Caco-2 (cell line): ENCODE results near the gene DNAJC10. TPM values are rescaled to one million over a fixed set of nuclear protein-coding genes. Genes with fewer than 3 reads are reported as not detected.

Experiments used
- BruUV-seq: library from RNA; stranded (reverse); fragments of 400-500 nt; replicated peaks from 2 replicates; lab custom pipeline; 2021; lab: Mats Ljungman, UMichigan
- CTCF ChIA-PET: fragments of 300-600 bp; sonication (Branson Sonifier 250); formaldehyde crosslinking; loops from one replicate; lab custom pipeline; 2022; ENCODE audit warnings: antibody characterized with exemption; lab: Charles Lee
- POLR2A ChIA-PET: fragments of 300-600 bp; sonication (Branson Sonifier 250); formaldehyde crosslinking; loops from one replicate; lab custom pipeline; 2022; ENCODE audit warnings: antibody characterized with exemption; lab: Charles Lee
- DNase-seq, 2 experiments: peaks; one replicate each; pipeline versions ENCODE4 v3.0.0 to v3.0.0-alpha.2; 2020 to 2022
- H3K27me3 ChIP-seq: replicated peaks from 2 replicates; pipeline ENCODE4 v1.6.0; 2011; ENCODE audit warnings: low read length; ENCODE audit not compliant: control insufficient read depth, insufficient read depth
- H3K36me3 ChIP-seq: 2 replicates; pipeline ENCODE4 v1.5.1; 2011; ENCODE audit warnings: low read length; ENCODE audit not compliant: control insufficient read depth, insufficient read depth
- H3K4me1 ChIP-seq: fragments of 250-450 bp; sonication (Bioruptor Pico); 2 replicates; pipeline ENCODE4 v1.5.1; 2020; ENCODE audit warnings: mild to moderate bottlenecking
- H3K4me3 ChIP-seq: 2 replicates; pipeline ENCODE4 v1.5.1; 2011; ENCODE audit warnings: low read depth, mild to moderate bottlenecking, control low read depth, low read length
- H3K9me3 ChIP-seq: fragments of 250-450 bp; sonication (Bioruptor Pico); 2 replicates; pipeline ENCODE4 v1.5.1; 2020; ENCODE audit warnings: mild to moderate bottlenecking, moderate library complexity
- H3K27ac Mint-ChIP-seq: one replicate; pipeline ENCODE4 v1.8.0; 2022; ENCODE audit warnings: mixed read lengths; ENCODE audit not compliant: unreplicated experiment
- H3K27me3 Mint-ChIP-seq: one replicate; pipeline ENCODE4 v1.8.0; 2022; ENCODE audit warnings: mixed read lengths; ENCODE audit not compliant: insufficient read depth, unreplicated experiment
- H3K36me3 Mint-ChIP-seq: one replicate; pipeline ENCODE4 v1.8.0; 2022; ENCODE audit warnings: mild to moderate bottlenecking, mixed read lengths; ENCODE audit not compliant: insufficient read depth, unreplicated experiment
- H3K4me1 Mint-ChIP-seq: one replicate; pipeline ENCODE4 v1.8.0; 2022; ENCODE audit warnings: low read depth, mixed read lengths; ENCODE audit not compliant: unreplicated experiment
- H3K4me3 Mint-ChIP-seq: one replicate; pipeline ENCODE4 v1.8.0; 2022; ENCODE audit warnings: mild to moderate bottlenecking, moderate library complexity, mixed read lengths; ENCODE audit not compliant: unreplicated experiment
- H3K9me3 Mint-ChIP-seq: one replicate; pipeline ENCODE4 v1.8.0; 2022; ENCODE audit warnings: mixed read lengths; ENCODE audit not compliant: unreplicated experiment
- intact Hi-C: fragments of 100-400 bp; cut with micrococcal nuclease; formaldehyde crosslinking; loops from one replicate; pipeline ENCODE4 v1.10.0; 2022; ENCODE audit not compliant: unreplicated experiment
- total RNA-seq: library from RNA; stranded (reverse); gene quantifications from 2 replicates; pipeline ENCODE4 v1.2.3, GENCODE V29; 2022
- TF ChIP-seq, protein P1 (sequence below), 2 experiments: fragments of 200-600 bp in 1 of 2; IDR thresholded peaks; 1 replicate in 1 of 2; 2 replicates in 1 of 2; pipeline versions ENCODE4 v1.5.1 to v1.8.0; 2011 to 2022; ENCODE audit warnings: antibody characterized with exemption in 1 of 2, control low read depth in 1 of 2, inconsistent platforms in 1 of 2, low read depth in 1 of 2, low read length in 1 of 2, mild to moderate bottlenecking in 1 of 2, moderate library complexity in 1 of 2; ENCODE audit not compliant: insufficient read depth in 1 of 2, severe bottlenecking in 1 of 2, unreplicated experiment in 1 of 2

Gene DNAJC10
- total RNA-seq, 1 experiment from 2014 or later = 109 TPM

DNA sequence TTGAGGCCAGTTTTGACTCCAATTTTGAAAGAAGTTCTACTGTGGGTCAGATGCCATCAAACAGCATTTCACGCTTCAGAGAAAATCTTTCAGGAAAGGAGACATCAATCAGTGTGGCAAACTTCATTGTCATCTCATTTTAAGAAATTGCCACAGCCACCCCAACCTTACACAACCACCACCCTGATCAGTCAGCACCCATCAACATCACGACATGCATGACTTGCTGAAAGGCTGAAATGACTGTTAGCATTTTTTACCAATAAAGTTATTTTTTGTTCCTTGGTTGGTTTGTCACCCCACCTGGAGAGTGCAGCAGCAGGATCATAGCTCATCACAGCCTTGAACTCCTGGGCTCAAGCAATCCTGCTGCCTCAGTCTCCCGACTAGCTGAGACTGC lies 10.4 kb downstream of the DNAJC10 start:
- TF ChIP-seq, protein P1, sequence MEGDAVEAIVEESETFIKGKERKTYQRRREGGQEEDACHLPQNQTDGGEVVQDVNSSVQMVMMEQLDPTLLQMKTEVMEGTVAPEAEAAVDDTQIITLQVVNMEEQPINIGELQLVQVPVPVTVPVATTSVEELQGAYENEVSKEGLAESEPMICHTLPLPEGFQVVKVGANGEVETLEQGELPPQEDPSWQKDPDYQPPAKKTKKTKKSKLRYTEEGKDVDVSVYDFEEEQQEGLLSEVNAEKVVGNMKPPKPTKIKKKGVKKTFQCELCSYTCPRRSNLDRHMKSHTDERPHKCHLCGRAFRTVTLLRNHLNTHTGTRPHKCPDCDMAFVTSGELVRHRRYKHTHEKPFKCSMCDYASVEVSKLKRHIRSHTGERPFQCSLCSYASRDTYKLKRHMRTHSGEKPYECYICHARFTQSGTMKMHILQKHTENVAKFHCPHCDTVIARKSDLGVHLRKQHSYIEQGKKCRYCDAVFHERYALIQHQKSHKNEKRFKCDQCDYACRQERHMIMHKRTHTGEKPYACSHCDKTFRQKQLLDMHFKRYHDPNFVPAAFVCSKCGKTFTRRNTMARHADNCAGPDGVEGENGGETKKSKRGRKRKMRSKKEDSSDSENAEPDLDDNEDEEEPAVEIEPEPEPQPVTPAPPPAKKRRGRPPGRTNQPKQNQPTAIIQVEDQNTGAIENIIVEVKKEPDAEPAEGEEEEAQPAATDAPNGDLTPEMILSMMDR (IDR thresholded peaks at IDR 0.05; ENCODE audit: insufficient read depth in 1 of 2, low read depth in 1 of 2, low read length in 1 of 2, severe bottlenecking in 1 of 2, unreplicated experiment in 1 of 2) = no peak
- no peaks in the 10 kb centered on the region for H3K4me1 ChIP-seq
- H3K27me3 ChIP-seq = no peaks in the 10 kb centered on the region
- intact Hi-C loops = no loop called here
- no peaks in the 10 kb centered on the region for H3K36me3 ChIP-seq
- no peak for DNase-seq
- Mint-ChIP-seq H3K27ac (no peak overlapping the region), H3K4me3 (no peak overlapping the region), H3K36me3 (peaks cover 11% of the 10 kb centered on the region), H3K4me1 (no peaks in the 10 kb centered on the region), H3K9me3 (no peaks in the 10 kb centered on the region), H3K27me3 (no peaks in the 10 kb centered on the region)
- ChIA-PET POLR2A (no interaction called here), CTCF (no interaction called here)
- H3K9me3 ChIP-seq = no peaks in the 10 kb centered on the region
- no TSS peak for BruUV-seq
- H3K4me3 ChIP-seq = no peak overlapping the region

DNA sequence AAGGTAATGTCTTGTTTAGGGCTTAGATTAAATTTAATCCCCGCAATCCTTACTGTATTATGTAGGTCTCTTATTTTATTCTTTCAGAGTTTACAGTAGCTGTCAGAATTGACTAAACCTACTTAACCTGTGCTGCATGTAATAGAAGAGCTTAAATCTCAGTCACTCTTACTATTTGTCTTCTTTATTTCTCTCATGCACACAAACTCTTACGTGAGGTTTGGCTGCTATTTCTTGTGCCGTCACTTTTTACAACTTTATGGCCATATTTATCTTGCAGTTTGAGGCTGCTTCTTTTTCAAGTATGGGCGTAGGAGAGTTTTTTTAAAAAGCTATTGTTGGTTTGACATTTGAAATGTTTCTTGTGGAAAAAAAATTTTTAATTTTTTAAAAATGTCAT lies 12.0 kb downstream of the DNAJC10 start:
- BruUV-seq = no TSS peak
- no peak for DNase-seq
- H3K9me3 Mint-ChIP-seq = no peaks in the 10 kb centered on the region
- TF ChIP-seq, protein P1 (IDR thresholded peaks at IDR 0.05; ENCODE audit: insufficient read depth in 1 of 2, low read depth in 1 of 2, low read length in 1 of 2, severe bottlenecking in 1 of 2, unreplicated experiment in 1 of 2) = no peak
- Histone ChIP-seq H3K9me3 (no peaks in the 10 kb centered on the region), H3K27me3 (no peaks in the 10 kb centered on the region), H3K4me3 (no peak overlapping the region), H3K36me3 (no peaks in the 10 kb centered on the region), H3K4me1 (no peaks in the 10 kb centered on the region)
- intact Hi-C loops = no loop called here
- no peak overlapping the region for H3K27ac Mint-ChIP-seq
- CTCF ChIA-PET = no interaction called here
- no peak overlapping the region for H3K4me3 Mint-ChIP-seq
- peaks cover 11% of the 10 kb centered on the region for H3K36me3 Mint-ChIP-seq
- POLR2A ChIA-PET = no interaction called here
- H3K4me1 Mint-ChIP-seq = no peaks in the 10 kb centered on the region
- H3K27me3 Mint-ChIP-seq = no peaks in the 10 kb centered on the region

DNA sequence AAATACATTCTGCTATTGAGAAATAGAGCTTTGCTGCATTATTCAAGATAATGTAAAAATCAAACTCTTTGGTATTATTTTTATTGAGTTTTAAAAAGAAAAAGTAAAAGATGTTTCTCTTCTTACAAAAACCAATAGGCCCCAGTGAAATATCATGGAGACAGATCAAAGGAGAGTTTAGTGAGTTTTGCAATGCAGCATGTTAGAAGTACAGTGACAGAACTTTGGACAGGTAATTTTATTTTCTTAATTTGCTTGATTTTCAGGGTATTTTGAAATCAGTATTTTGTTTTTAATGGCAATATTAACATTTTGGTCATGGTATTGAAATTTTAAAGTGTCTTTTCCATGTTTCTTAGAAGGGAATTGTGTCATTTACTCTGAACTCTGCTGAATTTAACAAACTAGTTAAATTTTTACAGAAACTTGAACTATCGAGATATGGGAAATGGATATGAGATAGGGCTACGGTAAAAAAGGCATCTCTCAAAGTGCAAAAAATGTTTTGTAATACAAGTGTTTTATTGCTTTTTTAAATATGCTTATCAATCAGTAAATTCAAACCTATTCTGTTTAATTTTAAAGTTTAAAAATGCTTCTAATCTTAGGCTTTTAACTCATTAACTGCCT lies 13.8 kb downstream of the DNAJC10 start:
- no peak for DNase-seq
- Histone ChIP-seq H3K4me3 (no peak overlapping the region), H3K9me3 (no peaks in the 10 kb centered on the region), H3K4me1 (no peaks in the 10 kb centered on the region), H3K36me3 (no peaks in the 10 kb centered on the region), H3K27me3 (no peaks in the 10 kb centered on the region)
- TF ChIP-seq, protein P1 (IDR thresholded peaks at IDR 0.05; ENCODE audit: insufficient read depth in 1 of 2, low read depth in 1 of 2, low read length in 1 of 2, severe bottlenecking in 1 of 2, unreplicated experiment in 1 of 2) = no peak
- no peaks in the 10 kb centered on the region for H3K9me3 Mint-ChIP-seq
- H3K4me1 Mint-ChIP-seq = no peaks in the 10 kb centered on the region
- ChIA-PET POLR2A (no interaction called here), CTCF (no interaction called here)
- no peak overlapping the region for H3K27ac Mint-ChIP-seq
- no peaks in the 10 kb centered on the region for H3K27me3 Mint-ChIP-seq
- no TSS peak for BruUV-seq
- intact Hi-C loops = no loop called here
- H3K36me3 Mint-ChIP-seq = peaks cover 11% of the 10 kb centered on the region
- H3K4me3 Mint-ChIP-seq = no peak overlapping the region
